Kidney (tissue), 14 donors: ENCODE data around the gene HCK. TPM values are rescaled to one million over a fixed set of nuclear protein-coding genes. Genes with fewer than 3 reads are reported as not detected.

Experiments
- DNase-seq, 5 donors: peaks; one replicate each; pipeline ENCODE4 v3.0.0-alpha.2; 2013 to 2020
- FAIRE-seq: peaks from 2 replicates; lab custom pipeline; 2012; peaks lifted over from hg19 to GRCh38; lab: Jason Lieb, UNC
- H3K27ac ChIP-seq, 2 donors: one replicate each; pipeline ENCODE4 v1.7.0; 2013; ENCODE audit warnings: low read depth in 2 of 2, low read length in 2 of 2, inconsistent platforms in 1 of 2
- H3K27me3 ChIP-seq: one replicate; pipeline ENCODE4 v1.7.1; 2013; ENCODE audit warnings: low read length, inconsistent platforms; ENCODE audit not compliant: control insufficient read depth, insufficient read depth
- H3K36me3 ChIP-seq, 3 donors: one replicate each; pipeline versions ENCODE4 v1.7.0 to v1.7.1; 2013; ENCODE audit warnings: low read length in 3 of 3, control low read depth in 1 of 3, inconsistent platforms in 1 of 3; ENCODE audit not compliant: insufficient read depth in 3 of 3, control insufficient read depth in 2 of 3
- H3K4me1 ChIP-seq, 3 donors: one replicate each; pipeline versions ENCODE4 v1.7.0 to v1.7.1; 2013; ENCODE audit warnings: low read length in 3 of 3, inconsistent platforms in 1 of 3, low read depth in 1 of 3; ENCODE audit not compliant: control insufficient read depth in 2 of 3, insufficient read depth in 2 of 3
- H3K4me3 ChIP-seq, 3 donors: one replicate each; pipeline versions ENCODE4 v1.7.0 to v1.8.1; 2013; ENCODE audit warnings: low read length in 3 of 3, control low read depth in 1 of 3, inconsistent platforms in 1 of 3
- H3K9ac ChIP-seq, 3 donors: one replicate each; pipeline versions ENCODE4 v1.7.0 to v1.7.1; 2013; ENCODE audit warnings: low read length in 3 of 3, control low read depth in 1 of 3, inconsistent platforms in 1 of 3
- H3K9me3 ChIP-seq, 3 donors: one replicate each; pipeline versions ENCODE4 v1.7.0 to v1.7.1; 2013; ENCODE audit warnings: low read length in 3 of 3, control low read depth in 1 of 3, inconsistent platforms in 1 of 3; ENCODE audit not compliant: control insufficient read depth in 2 of 3, insufficient read depth in 1 of 3
- intact Hi-C: fragments of 100-400 bp; cut with DNase I; formaldehyde crosslinking; loops from one replicate; pipeline ENCODE4 v1.11.1; 2022
- polyA plus RNA-seq: library from polyadenylated mRNA; stranded (reverse); fragments of 350-450 nt; fragmentation: Illumina TruSeq; extraction: RNeasy Lipid Tissue Mini Kit (QIAGEN cat#74804); gene quantifications from one replicate; pipeline ENCODE4 v1.2.3, GENCODE V29; 2014; ENCODE audit warnings: low read depth, low replicate concordance; ENCODE audit not compliant: insufficient read depth
- total RNA-seq: library from RNA; stranded (reverse); fragmentation: NEBNext Ultra II Directional; extraction: Animal tissue kit (Norgen Biotek cat#: 25700); gene quantifications from one replicate; pipeline ENCODE4 v1.2.1, GENCODE V29; 2021
- TF ChIP-seq, protein P1 (sequence below): IDR thresholded peaks from 3 replicates; pipeline ENCODE4 v1.5.1; 2012; ENCODE audit warnings: mild to moderate bottlenecking, moderate library complexity, borderline replicate concordance; ENCODE audit not compliant: insufficient read depth; ENCODE audit errors: extremely low read depth
- donor health status: control.
- donor health status: control.
- donor health status: control.
- donor health status: control.
- donor health status: control.
- donor health status: DM: yes; HTN: yes; CAD: no.
- donor health status: Normal renal cell carcinoma (clear cell type).

Gene HCK
- total and polyA plus RNA-seq, 2 donors from 2014 or later = 3.9 to 24.0 TPM

DNA sequence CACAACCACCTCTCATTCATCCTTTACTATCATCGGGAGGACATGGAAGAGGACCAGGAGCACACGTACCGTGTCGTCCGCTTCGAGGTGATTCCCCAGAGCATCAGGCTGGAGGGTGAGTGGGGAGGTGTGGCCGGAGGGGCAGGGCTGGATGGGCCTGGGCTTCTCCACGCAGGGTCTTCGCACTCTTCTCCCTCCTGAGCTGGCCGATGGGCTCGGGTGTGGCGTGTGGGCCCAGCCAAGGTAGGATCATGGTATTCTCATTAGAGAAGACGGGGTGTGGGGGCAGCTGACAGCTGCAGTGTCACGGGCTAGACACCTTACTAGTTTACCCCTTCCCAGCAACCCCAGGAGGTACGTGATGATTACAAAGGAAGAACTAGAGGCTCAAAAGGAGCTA is 90.9 kb downstream of the HCK start:
- FAIRE-seq (no peak), DNase-seq (peak in 1 of 5 donors; percentile 11)

GRCh38 chr20:32144898-32145662 is 93.0 kb downstream of the HCK start:
- Histone ChIP-seq H3K9ac (no peak overlapping the region), H3K27ac (no peak overlapping the region), H3K4me1 (peaks cover 0 to 4% (median 0%) of the 10 kb centered on the region in 3 donors), H3K27me3 (no peaks in the 10 kb centered on the region), H3K36me3 (peaks cover 5 to 66% (median 46%) of the 10 kb centered on the region in 3 donors), H3K4me3 (no peak overlapping the region), H3K9me3 (no peaks in the 10 kb centered on the region)
- TF ChIP-seq, protein P1, sequence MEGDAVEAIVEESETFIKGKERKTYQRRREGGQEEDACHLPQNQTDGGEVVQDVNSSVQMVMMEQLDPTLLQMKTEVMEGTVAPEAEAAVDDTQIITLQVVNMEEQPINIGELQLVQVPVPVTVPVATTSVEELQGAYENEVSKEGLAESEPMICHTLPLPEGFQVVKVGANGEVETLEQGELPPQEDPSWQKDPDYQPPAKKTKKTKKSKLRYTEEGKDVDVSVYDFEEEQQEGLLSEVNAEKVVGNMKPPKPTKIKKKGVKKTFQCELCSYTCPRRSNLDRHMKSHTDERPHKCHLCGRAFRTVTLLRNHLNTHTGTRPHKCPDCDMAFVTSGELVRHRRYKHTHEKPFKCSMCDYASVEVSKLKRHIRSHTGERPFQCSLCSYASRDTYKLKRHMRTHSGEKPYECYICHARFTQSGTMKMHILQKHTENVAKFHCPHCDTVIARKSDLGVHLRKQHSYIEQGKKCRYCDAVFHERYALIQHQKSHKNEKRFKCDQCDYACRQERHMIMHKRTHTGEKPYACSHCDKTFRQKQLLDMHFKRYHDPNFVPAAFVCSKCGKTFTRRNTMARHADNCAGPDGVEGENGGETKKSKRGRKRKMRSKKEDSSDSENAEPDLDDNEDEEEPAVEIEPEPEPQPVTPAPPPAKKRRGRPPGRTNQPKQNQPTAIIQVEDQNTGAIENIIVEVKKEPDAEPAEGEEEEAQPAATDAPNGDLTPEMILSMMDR = no peak
- intact Hi-C loops = no loop called here
- FAIRE-seq = no peak
- DNase-seq = peak in 1 of 5 donors; percentile 10

More for the DNA sequence above, 90.9 kb downstream of the HCK start:
- H3K27ac ChIP-seq = no peak overlapping the region
- H3K9ac ChIP-seq = no peak overlapping the region
- TF ChIP-seq, protein P1 = no peak
- intact Hi-C loops = no loop called here
- no peak overlapping the region for H3K4me3 ChIP-seq
- H3K4me1 ChIP-seq = peaks cover 0 to 4% (median 0%) of the 10 kb centered on the region in 3 donors
- no peaks in the 10 kb centered on the region for H3K27me3 ChIP-seq
- H3K9me3 ChIP-seq = no peaks in the 10 kb centered on the region
- peaks cover 5 to 77% (median 43%) of the 10 kb centered on the region in 3 donors for H3K36me3 ChIP-seq

- DNase-seq (peak in 1 of 5 donors; percentile 24), FAIRE-seq (no peak)
- Histone ChIP-seq H3K9ac (no peak overlapping the region), H3K4me1 (peaks cover 0 to 9% (median 8%) of the 10 kb centered on the region in 3 donors), H3K36me3 (peaks cover 2 to 48% (median 30%) of the 10 kb centered on the region in 3 donors), H3K9me3 (no peaks in the 10 kb centered on the region), H3K27ac (no peak overlapping the region), H3K4me3 (no peak overlapping the region), H3K27me3 (no peaks in the 10 kb centered on the region)
- intact Hi-C loops = no loop called here
- TF ChIP-seq, protein P1 = no peak
Observed at GRCh38 chr20:32149566-32150170, 97.6 kb downstream of the HCK start.
